ENCODE results near the gene JAKMIP2.
"Not testable (repeated sequence)": the region's sequence is repeated elsewhere in the genome, so short reads cannot be mapped to it uniquely, and the experiment has no call there.

JAKMIP2 gene

GRCh38 chr5:147586832-147587231 is 195.7 kb downstream of the JAKMIP2 start:
- DNase-seq: no peak

- no peak for DNase-seq
Observed at GRCh38 chr5:147586221-147586620, 196.3 kb downstream of the JAKMIP2 start.

GRCh38 chr5:147582272-147582671 is 200.3 kb downstream of the JAKMIP2 start:
- DNase-seq: not testable (repeated sequence)

DNA sequence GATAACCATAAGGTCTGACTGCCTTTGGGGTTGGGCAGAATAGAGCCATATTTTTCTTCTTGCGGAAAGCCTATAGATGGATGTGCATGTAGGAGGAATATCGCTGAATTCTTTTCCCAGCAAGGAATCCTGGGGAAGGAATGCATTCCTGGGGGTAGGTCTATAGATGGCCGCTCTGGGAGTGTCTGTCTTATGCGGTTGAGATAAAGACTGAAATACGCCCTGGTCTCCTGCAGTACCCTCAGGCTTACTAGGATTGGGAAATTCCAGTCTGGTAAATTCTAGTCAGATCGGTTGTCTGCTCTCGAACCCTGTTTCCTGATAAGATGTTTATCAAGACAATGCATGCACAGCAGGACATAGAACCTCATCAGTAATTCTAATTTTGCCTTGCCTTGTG is 202.1 kb downstream of the JAKMIP2 start:
- DNase-seq: not testable (repeated sequence)

- peak; percentile 4 to 35 for DNase-seq
Observed at GRCh38 chr5:147578228-147579024, 204.1 kb downstream of the JAKMIP2 start.

DNA sequence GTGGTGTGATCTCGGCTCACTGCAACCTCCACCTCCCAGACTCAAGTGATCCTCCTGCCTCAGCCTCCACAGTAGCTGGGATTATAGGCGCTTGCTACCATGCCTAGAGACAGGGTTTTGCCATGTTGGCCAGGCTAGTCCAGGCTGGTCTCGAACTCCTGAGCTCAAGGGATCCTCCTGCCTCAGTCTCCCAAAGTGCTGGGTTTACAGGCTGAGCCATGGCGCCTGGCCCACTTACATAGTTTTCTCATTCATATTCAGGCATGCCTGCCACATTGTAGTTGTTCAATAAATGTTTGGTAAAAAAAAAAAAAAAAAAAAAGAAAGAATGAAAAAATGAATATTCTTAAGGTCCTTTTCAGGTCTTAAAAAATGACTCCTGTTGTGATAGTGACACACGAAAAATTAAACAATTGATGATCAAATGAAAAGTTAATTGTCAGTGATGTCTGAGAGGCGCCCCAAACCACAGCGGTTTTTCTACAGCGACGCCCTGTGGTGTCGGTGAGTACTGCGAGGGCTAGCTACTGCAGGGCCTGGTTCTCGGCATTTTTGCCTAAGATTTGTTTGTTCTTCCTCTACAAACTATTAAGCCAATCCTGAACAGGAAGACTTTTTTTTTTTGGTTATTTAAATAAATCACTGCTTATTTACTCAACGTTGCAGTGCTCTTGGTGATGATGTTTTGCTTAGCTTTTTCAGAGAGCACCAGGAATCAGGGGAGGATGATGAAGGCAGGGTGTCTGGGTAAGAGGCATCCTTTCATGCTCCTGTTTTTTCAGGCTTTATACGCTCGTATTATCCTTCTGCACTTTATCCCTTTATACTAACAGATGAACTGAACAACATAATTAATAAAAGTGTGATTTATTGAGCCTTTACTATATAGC is 205.6 kb downstream of the JAKMIP2 start:
- no peak for DNase-seq

DNA sequence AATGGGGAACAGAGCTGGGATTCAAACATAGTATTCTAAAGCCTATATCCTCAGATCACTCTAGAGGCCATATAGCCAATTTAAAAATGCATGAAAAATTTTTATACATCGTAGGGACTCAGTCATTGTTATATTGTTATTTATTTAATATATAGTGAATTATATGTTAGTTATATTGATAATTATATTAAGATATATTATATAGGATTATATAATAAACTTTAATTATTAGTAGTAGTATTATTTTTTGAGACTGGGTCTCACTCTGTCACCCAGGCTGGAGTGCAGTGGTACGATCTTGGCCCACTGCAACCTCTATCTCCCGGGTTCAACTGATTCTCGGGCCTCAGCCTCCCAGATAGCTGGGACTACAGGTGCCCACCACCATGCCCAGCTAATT is 206.9 kb downstream of the JAKMIP2 start:
- DNase-seq: no peak

DNA sequence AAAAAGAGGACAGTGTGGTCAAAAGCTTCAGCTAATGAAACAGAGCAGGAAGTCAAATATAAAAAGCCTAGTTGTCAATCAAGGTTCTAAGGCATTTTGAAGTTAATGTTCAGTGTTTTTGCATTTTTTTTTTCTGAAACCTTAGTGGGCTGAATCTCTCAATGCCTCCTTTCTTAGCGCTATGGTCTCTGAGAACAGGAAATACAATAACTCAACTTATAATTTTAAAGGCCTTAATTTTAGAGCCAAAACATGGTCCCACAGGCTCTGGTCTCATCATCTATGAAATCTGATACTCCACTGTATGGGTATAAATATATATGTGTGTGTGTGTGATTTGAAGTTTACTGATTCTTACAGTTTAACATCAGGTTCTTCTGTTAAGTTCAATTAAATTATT is 209.3 kb downstream of the JAKMIP2 start:
- DNase-seq: no peak

GRCh38 chr5:147568710-147569406 is 213.7 kb downstream of the JAKMIP2 start:
- no peak for DNase-seq

GRCh38 chr5:147567917-147568598 is 214.5 kb downstream of the JAKMIP2 start:
- no peak for DNase-seq

- no peak for DNase-seq
Observed at GRCh38 chr5:147565524-147565923, 217.0 kb downstream of the JAKMIP2 start.

- no peak for DNase-seq
Observed at GRCh38 chr5:147564124-147564486, 218.4 kb downstream of the JAKMIP2 start.

- DNase-seq: no peak
Observed at GRCh38 chr5:147563466-147564123, 218.9 kb downstream of the JAKMIP2 start.

DNA sequence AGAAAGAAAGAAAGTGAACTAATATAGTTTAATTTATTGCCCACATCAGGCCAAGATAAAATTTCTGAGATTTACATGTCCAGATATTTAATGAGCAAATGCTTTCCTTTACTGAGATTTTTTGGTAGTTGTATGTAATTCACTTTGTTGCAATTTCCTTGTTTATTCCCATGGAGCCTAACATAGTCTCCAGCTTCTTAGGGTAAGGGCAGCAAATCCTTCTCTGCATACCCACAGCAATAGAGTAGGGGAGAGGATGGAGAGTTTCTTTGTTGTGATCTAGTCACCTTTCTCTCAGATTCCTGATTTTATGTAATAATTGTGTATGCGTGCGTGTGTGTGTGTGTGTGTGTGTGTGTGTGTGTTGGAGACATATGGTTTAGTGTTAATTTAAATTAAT is 221.1 kb downstream of the JAKMIP2 start:
- DNase-seq: no peak

- no peak for DNase-seq
Observed at GRCh38 chr5:147560718-147561331, 221.7 kb downstream of the JAKMIP2 start.

DNA sequence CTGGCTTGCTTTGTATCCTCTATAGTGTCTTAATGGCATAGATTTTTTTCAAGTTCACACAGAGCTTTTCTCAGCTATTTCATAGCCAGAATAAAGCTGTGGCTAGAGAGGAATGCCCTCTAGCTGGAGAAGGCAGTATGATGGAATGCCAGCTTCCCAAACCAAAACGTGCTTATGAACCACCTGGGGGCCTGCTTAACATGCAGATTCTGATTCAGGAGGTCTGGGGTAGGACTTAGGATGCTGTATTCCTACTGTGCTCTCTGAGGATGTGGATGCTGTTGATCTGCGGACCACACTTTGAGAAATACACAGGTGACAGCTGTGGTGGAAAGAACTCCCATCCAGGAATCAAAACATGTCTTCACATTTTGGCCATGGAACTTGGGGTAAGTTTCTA is 222.8 kb downstream of the JAKMIP2 start:
- no peak for DNase-seq

- DNase-seq: peak in 1 of 2 experiments; percentile 7
Observed at GRCh38 chr5:147558826-147559225, 223.7 kb downstream of the JAKMIP2 start.

GRCh38 chr5:147557876-147558745 is 224.4 kb downstream of the JAKMIP2 start:
- no peak for DNase-seq

- DNase-seq: no peak
Observed at GRCh38 chr5:147555176-147555575, 227.4 kb downstream of the JAKMIP2 start.

GRCh38 chr5:147554261-147554817 is 228.2 kb downstream of the JAKMIP2 start:
- DNase-seq: no peak
